Trophoblast cell (in vitro differentiated cells and primary cell): ENCODE results near the gene RFFL.

ENCODE experiments used
- DNase-seq, 2 donors: peaks; one replicate each; pipeline ENCODE4 v3.0.0-alpha.2; 2016
- H2AFZ ChIP-seq: 2 replicates; pipeline ENCODE4 v1.6.1; 2013; ENCODE audit warnings: low read length, moderate library complexity, mild to moderate bottlenecking; ENCODE audit not compliant: insufficient read depth, poor library complexity
- H2AK5ac ChIP-seq: 2 replicates; pipeline ENCODE4 v1.6.1; 2013; ENCODE audit warnings: mild to moderate bottlenecking, low read length
- H2BK120ac ChIP-seq: 2 replicates; pipeline ENCODE4 v1.6.1; 2013; ENCODE audit warnings: low read length, mild to moderate bottlenecking, moderate library complexity; ENCODE audit not compliant: insufficient read depth, poor library complexity
- H2BK12ac ChIP-seq: 2 replicates; pipeline ENCODE4 v1.6.1; 2013; ENCODE audit warnings: mild to moderate bottlenecking, low read length, moderate library complexity
- H2BK5ac ChIP-seq: 2 replicates; pipeline ENCODE4 v1.6.1; 2013; ENCODE audit warnings: low read length, low read depth, moderate library complexity, mild to moderate bottlenecking; ENCODE audit not compliant: poor library complexity
- H3K14ac ChIP-seq: 2 replicates; pipeline ENCODE4 v1.6.1; 2013; ENCODE audit warnings: mild to moderate bottlenecking, low read length
- H3K18ac ChIP-seq: 2 replicates; pipeline ENCODE4 v1.6.1; 2013; ENCODE audit warnings: mild to moderate bottlenecking, low read length
- H3K23ac ChIP-seq: 2 replicates; pipeline ENCODE4 v1.6.1; 2013; ENCODE audit warnings: low read length
- H3K27ac ChIP-seq: 2 replicates; pipeline ENCODE4 v1.5.1; 2013; ENCODE audit warnings: low read depth, mild to moderate bottlenecking, inconsistent platforms, low read length, moderate library complexity
- H3K27me3 ChIP-seq: 2 replicates; pipeline ENCODE4 v1.6.1; 2013; ENCODE audit warnings: inconsistent platforms, mild to moderate bottlenecking, low read length, moderate library complexity; ENCODE audit not compliant: insufficient read depth
- H3K36me3 ChIP-seq, 2 experiments: 1 replicate in 1 of 2; 2 replicates in 1 of 2; pipeline ENCODE4 v1.6.1; 2013; ENCODE audit warnings: low read length in 2 of 2, mild to moderate bottlenecking in 2 of 2, moderate library complexity in 1 of 2; ENCODE audit not compliant: insufficient read depth in 2 of 2, control insufficient read depth in 1 of 2
- H3K4ac ChIP-seq: 2 replicates; pipeline ENCODE4 v1.6.1; 2013; ENCODE audit warnings: low read depth, mild to moderate bottlenecking, low read length, moderate library complexity
- H3K4me1 ChIP-seq, 2 experiments: 1 replicate in 1 of 2; 2 replicates in 1 of 2; pipeline ENCODE4 v1.6.1; 2013; ENCODE audit warnings: low read length in 2 of 2, mild to moderate bottlenecking in 2 of 2, moderate library complexity in 1 of 2; ENCODE audit not compliant: insufficient read depth in 2 of 2, control insufficient read depth in 1 of 2
- H3K4me2 ChIP-seq: 2 replicates; pipeline ENCODE4 v1.6.1; 2013; ENCODE audit warnings: inconsistent platforms, mild to moderate bottlenecking, low read length, moderate library complexity
- H3K4me3 ChIP-seq: 2 replicates; pipeline ENCODE4 v1.5.1; 2013; ENCODE audit warnings: mild to moderate bottlenecking, low read depth, low read length, inconsistent platforms
- H3K79me1 ChIP-seq: one replicate; pipeline ENCODE4 v1.6.1; 2013; ENCODE audit warnings: low read length
- H3K79me2 ChIP-seq: 2 replicates; pipeline ENCODE4 v1.6.1; 2013; ENCODE audit warnings: low read length, mild to moderate bottlenecking; ENCODE audit not compliant: control insufficient read depth, insufficient read depth, poor library complexity
- H3K9ac ChIP-seq: 2 replicates; pipeline ENCODE4 v1.6.1; 2013; ENCODE audit warnings: mild to moderate bottlenecking, low read length
- H3K9me3 ChIP-seq: 2 replicates; pipeline ENCODE4 v1.6.1; 2013; ENCODE audit warnings: low read depth, mild to moderate bottlenecking, control low read depth, inconsistent platforms, low read length; ENCODE audit not compliant: insufficient read depth
- H4K12ac ChIP-seq: 2 replicates; pipeline ENCODE4 v1.6.1; 2013; ENCODE audit warnings: low read depth, mild to moderate bottlenecking, low read length, moderate library complexity
- H4K8ac ChIP-seq: 2 replicates; pipeline ENCODE4 v1.6.1; 2013; ENCODE audit warnings: low read depth, mild to moderate bottlenecking, low read length, moderate library complexity
- H4K91ac ChIP-seq: one replicate; pipeline ENCODE4 v1.6.1; 2013; ENCODE audit warnings: low read depth, mild to moderate bottlenecking, low read length, moderate library complexity
- WGBS: extraction: QIAGEN DNeasy Blood & Tissue Kit; methylation state at CpG from one replicate; pipeline ENCODE4 v1.1.7; 2013; ENCODE audit warnings: missing lambda C conversion rate; ENCODE audit not compliant: insufficient read length, insufficient coverage; ENCODE audit errors: extremely low coverage; 5-methylcytosine and 5-hydroxymethylcytosine counted together

Gene RFFL

GRCh38 chr17:35006961-35007360 lies 56.5 kb downstream of the RFFL start:
- H3K36me3 ChIP-seq, result peaks cover 27 to 34% of the 10 kb centered on the region in 2 experiments
- H4K8ac ChIP-seq, result no peak overlapping the region
- no peak overlapping the region for H3K4ac ChIP-seq
- no peak overlapping the region for H3K23ac ChIP-seq
- H3K9me3 ChIP-seq, result no peaks in the 10 kb centered on the region
- H3K79me1 ChIP-seq, result no peaks in the 10 kb centered on the region
- H3K4me1 ChIP-seq, result peaks cover 5 to 6% of the 10 kb centered on the region in 2 experiments
- DNase-seq, result peak in 1 of 2 donors; percentile 5
- H2AK5ac ChIP-seq, result no peak overlapping the region
- H3K9ac ChIP-seq, result no peak overlapping the region
- no peak overlapping the region for H4K12ac ChIP-seq
- H3K4me2 ChIP-seq, result no peak overlapping the region
- no peak overlapping the region for H2BK5ac ChIP-seq
- no peak overlapping the region for H4K91ac ChIP-seq
- no peak overlapping the region for H2AFZ ChIP-seq
- no peak overlapping the region for H3K14ac ChIP-seq
- no peak overlapping the region for H2BK12ac ChIP-seq
- H3K4me3 ChIP-seq, result no peak overlapping the region
- no peak overlapping the region for H2BK120ac ChIP-seq
- H3K18ac ChIP-seq, result no peak overlapping the region
- H3K27ac ChIP-seq, result no peak overlapping the region
- H3K79me2 ChIP-seq, result no peaks in the 10 kb centered on the region
- H3K27me3 ChIP-seq, result no peaks in the 10 kb centered on the region
- no CpG with 5 or more reads among the region's 1 CpG for WGBS

- no peaks in the 10 kb centered on the region for H3K79me2 ChIP-seq
- H3K4me3 ChIP-seq, result no peak overlapping the region
- peaks cover 29 to 37% of the 10 kb centered on the region in 2 experiments for H3K36me3 ChIP-seq
- H3K9me3 ChIP-seq, result no peaks in the 10 kb centered on the region
- no peak overlapping the region for H3K23ac ChIP-seq
- no peak overlapping the region for H3K14ac ChIP-seq
- H3K9ac ChIP-seq, result no peak overlapping the region
- no peak overlapping the region for H2BK12ac ChIP-seq
- no peak overlapping the region for H3K4ac ChIP-seq
- H2BK120ac ChIP-seq, result no peak overlapping the region
- H3K27me3 ChIP-seq, result no peaks in the 10 kb centered on the region
- no peak overlapping the region for H2BK5ac ChIP-seq
- H3K4me2 ChIP-seq, result no peak overlapping the region
- WGBS, result no CpG with 5 or more reads among the region's 4 CpGs
- no peak overlapping the region for H4K91ac ChIP-seq
- H3K4me1 ChIP-seq, result no peaks in the 10 kb centered on the region
- no peak overlapping the region for H3K27ac ChIP-seq
- no peak overlapping the region for H2AK5ac ChIP-seq
- no peak overlapping the region for H3K18ac ChIP-seq
- no peak overlapping the region for H4K12ac ChIP-seq
- no peaks in the 10 kb centered on the region for H3K79me1 ChIP-seq
- no peak overlapping the region for H4K8ac ChIP-seq
- H2AFZ ChIP-seq, result no peak overlapping the region
- DNase-seq, result no peak
Measured at GRCh38 chr17:35006345-35006744, 57.2 kb downstream of the RFFL start.

GRCh38 chr17:35003778-35004177 lies 59.7 kb downstream of the RFFL start:
- H3K4me1 ChIP-seq, result no peaks in the 10 kb centered on the region
- WGBS, result no CpG with 5 or more reads among the region's 4 CpGs

GRCh38 chr17:35002876-35003551 lies 60.5 kb downstream of the RFFL start:
- DNase-seq, result no peak
- Histone ChIP-seq H3K18ac (no peak overlapping the region), H3K9me3 (no peaks in the 10 kb centered on the region), H2AK5ac (no peak overlapping the region), H3K4me3 (no peak overlapping the region), H3K27me3 (no peaks in the 10 kb centered on the region), H2BK12ac (no peak overlapping the region), H3K79me2 (no peaks in the 10 kb centered on the region), H4K12ac (no peak overlapping the region), H2AFZ (no peak overlapping the region), H2BK120ac (no peak overlapping the region), H3K4me1 (peaks cover 0 to 3% of the 10 kb centered on the region in 2 experiments), H2BK5ac (no peak overlapping the region), H3K36me3 (peaks cover 49 to 55% of the 10 kb centered on the region in 2 experiments), H3K23ac (no peak overlapping the region), H3K4me2 (no peak overlapping the region), H3K9ac (no peak overlapping the region), H3K27ac (no peak overlapping the region), H3K79me1 (no peaks in the 10 kb centered on the region), H4K91ac (no peak overlapping the region), H4K8ac (no peak overlapping the region), H3K4ac (no peak overlapping the region), H3K14ac (no peak overlapping the region)
- WGBS, result no CpG with 5 or more reads among the region's 15 CpGs

More at GRCh38 chr17:35003778-35004177, 59.7 kb downstream of the RFFL start:
- Histone ChIP-seq H3K36me3 (peaks cover 42 to 51% of the 10 kb centered on the region in 2 experiments), H3K4me2 (no peak overlapping the region), H3K14ac (no peak overlapping the region), H3K79me1 (no peaks in the 10 kb centered on the region), H3K27me3 (no peaks in the 10 kb centered on the region), H3K4me3 (no peak overlapping the region), H3K18ac (no peak overlapping the region), H3K4ac (no peak overlapping the region), H2AFZ (no peak overlapping the region), H2BK12ac (no peak overlapping the region), H3K9ac (no peak overlapping the region), H4K91ac (no peak overlapping the region), H2AK5ac (no peak overlapping the region), H3K9me3 (no peaks in the 10 kb centered on the region), H3K27ac (no peak overlapping the region), H2BK120ac (no peak overlapping the region), H4K12ac (no peak overlapping the region), H3K23ac (no peak overlapping the region), H4K8ac (no peak overlapping the region), H3K79me2 (no peaks in the 10 kb centered on the region), H2BK5ac (no peak overlapping the region)
- no peak for DNase-seq
